T1000 (cell line): Measurements from ENCODE around the gene SPIRE2.
"Not testable (repeated sequence)": the region's sequence is repeated elsewhere in the genome, so short reads cannot be mapped to it uniquely, and the experiment has no call there.

ENCODE experiments used
- DNase-seq: peaks from one replicate; lab custom pipeline; 2025; ENCODE audit warnings: mixed read lengths; lab: John Stamatoyannopoulos, UW

Gene SPIRE2

GRCh38 chr16:89828199-89828869, at the start of gene SPIRE2:
Gene SPIRE2, plus strand, starts transcription at chr16:89828475. Its CDS starts 76 bp downstream, at chr16:89828551.
- DNase-seq = peak; percentile 63

- DNase-seq = no peak
Observed at GRCh38 chr16:89779231-89779908, 48.9 kb upstream of the SPIRE2 start.

- no peak for DNase-seq
Observed at GRCh38 chr16:89779909-89780305, 48.4 kb upstream of the SPIRE2 start.

- no peak for DNase-seq
Observed at GRCh38 chr16:89782489-89782888, 45.8 kb upstream of the SPIRE2 start.

- DNase-seq = not testable (repeated sequence)
Observed at GRCh38 chr16:89783952-89784351, 44.3 kb upstream of the SPIRE2 start.

- DNase-seq = no peak
Observed at GRCh38 chr16:89784406-89784805, 43.9 kb upstream of the SPIRE2 start.

GRCh38 chr16:89785523-89786155, 42.6 kb upstream of the SPIRE2 start:
- no peak for DNase-seq

- no peak for DNase-seq
Observed at GRCh38 chr16:89786474-89787364, 41.6 kb upstream of the SPIRE2 start.

- no peak for DNase-seq
Observed at GRCh38 chr16:89787365-89787805, 40.9 kb upstream of the SPIRE2 start.

- no peak for DNase-seq
Observed at GRCh38 chr16:89791278-89791995, 36.8 kb upstream of the SPIRE2 start.

- not testable (repeated sequence) for DNase-seq
Observed at GRCh38 chr16:89793092-89793491, 35.2 kb upstream of the SPIRE2 start.

- no peak for DNase-seq
Observed at GRCh38 chr16:89793955-89794354, 34.3 kb upstream of the SPIRE2 start.

- DNase-seq = no peak
Observed at GRCh38 chr16:89795676-89796075, 32.6 kb upstream of the SPIRE2 start.

GRCh38 chr16:89796104-89796503, 32.2 kb upstream of the SPIRE2 start:
- DNase-seq = no peak

- DNase-seq = no peak
Observed at GRCh38 chr16:89798126-89798525, 30.1 kb upstream of the SPIRE2 start.

- DNase-seq = no peak
Observed at GRCh38 chr16:89798832-89799370, 29.4 kb upstream of the SPIRE2 start.

- DNase-seq = no peak
Observed at GRCh38 chr16:89801800-89802199, 26.5 kb upstream of the SPIRE2 start.

- no peak for DNase-seq
Observed at GRCh38 chr16:89805136-89805905, 23.0 kb upstream of the SPIRE2 start.

- DNase-seq = not testable (repeated sequence)
Observed at GRCh38 chr16:89806589-89807193, 21.6 kb upstream of the SPIRE2 start.

GRCh38 chr16:89808475-89808874, 19.8 kb upstream of the SPIRE2 start:
- no peak for DNase-seq
